IMR-90 (cell line): Measurements from ENCODE around the gene NTM. TPM values are rescaled to one million over a fixed set of nuclear protein-coding genes. Genes with fewer than 3 reads are reported as not detected.

Source experiments
- ATAC-seq: fragments of 200-7000 bp; cut with Tn5 transposase; 2 replicates; pipeline ENCODE4 v1.9.1; 2020; ENCODE audit warnings: low read depth, mild to moderate bottlenecking, moderate library complexity
- BruUV-seq: library from RNA; stranded (reverse); fragments of 400-500 nt; replicated peaks from 2 replicates; lab custom pipeline; 2021; lab: Mats Ljungman, UMichigan
- CTCF ChIA-PET: fragments of 300-600 bp; formaldehyde crosslinking; extraction: SDS; loops from one replicate; lab custom pipeline; 2021; ENCODE audit warnings: antibody characterized with exemption; lab: Yijun Ruan, JAX
- POLR2A ChIA-PET: fragments of 300-600 bp; sonication (Branson Sonifier 250); formaldehyde crosslinking; loops from one replicate; lab custom pipeline; 2022; ENCODE audit warnings: antibody characterized with exemption; ENCODE audit not compliant: unreplicated experiment; lab: Charles Lee
- DNase-seq: peaks from one replicate; pipeline ENCODE4 v3.0.0; 2013
- H2AFZ ChIP-seq: replicated peaks from 2 replicates; pipeline ENCODE3; 2013; ENCODE audit warnings: low read length, mild to moderate bottlenecking; ENCODE audit not compliant: poor library complexity
- H2AK5ac ChIP-seq: 2 replicates; pipeline ENCODE4 v1.6.1; 2013; ENCODE audit warnings: low read depth, low read length, inconsistent platforms
- H2AK9ac ChIP-seq: replicated peaks from 2 replicates; pipeline ENCODE3; 2013; ENCODE audit warnings: mild to moderate bottlenecking, low read depth, low read length, moderate library complexity; ENCODE audit not compliant: poor library complexity
- H2BK120ac ChIP-seq: 2 replicates; pipeline ENCODE4 v1.6.1; 2013; ENCODE audit warnings: low read depth, low read length, inconsistent platforms
- H2BK15ac ChIP-seq: 3 replicates; pipeline ENCODE4 v1.6.1; 2013; ENCODE audit warnings: low read depth, low read length, inconsistent platforms
- H2BK20ac ChIP-seq: 2 replicates; pipeline ENCODE4 v1.6.1; 2013; ENCODE audit warnings: low read depth, mild to moderate bottlenecking, inconsistent platforms, low read length, moderate library complexity
- H2BK5ac ChIP-seq: 2 replicates; pipeline ENCODE4 v1.6.1; 2013; ENCODE audit warnings: mild to moderate bottlenecking, low read depth, low read length, inconsistent platforms; ENCODE audit not compliant: poor library complexity, severe bottlenecking
- H3K14ac ChIP-seq: replicated peaks from 2 replicates; pipeline ENCODE4 v1.6.1; 2013; ENCODE audit warnings: low read depth, low read length, inconsistent platforms
- H3K18ac ChIP-seq: 2 replicates; pipeline ENCODE4 v1.6.1; 2013; ENCODE audit warnings: low read depth, low read length, control low read depth
- H3K23ac ChIP-seq: 2 replicates; pipeline ENCODE4 v1.6.1; 2013; ENCODE audit warnings: low read depth, low read length, inconsistent platforms
- H3K27ac ChIP-seq: 2 replicates; pipeline ENCODE4 v1.5.1; 2013; ENCODE audit warnings: mild to moderate bottlenecking, control low read depth, low read length; ENCODE audit not compliant: insufficient read depth
- H3K27me3 ChIP-seq: 2 replicates; pipeline ENCODE4 v1.6.1; 2013; ENCODE audit warnings: low read length; ENCODE audit not compliant: control insufficient read depth, insufficient read depth
- H3K36me3 ChIP-seq: 2 replicates; pipeline ENCODE4 v1.6.1; 2013; ENCODE audit warnings: low read length, mixed read lengths; ENCODE audit not compliant: control insufficient read depth, insufficient read depth
- H3K4ac ChIP-seq: 2 replicates; pipeline ENCODE4 v1.6.1; 2013; ENCODE audit warnings: low read depth, low read length, inconsistent platforms
- H3K4me1 ChIP-seq: 2 replicates; pipeline ENCODE4 v1.6.1; 2013; ENCODE audit warnings: low read length, mixed read lengths; ENCODE audit not compliant: control insufficient read depth, insufficient read depth
- H3K4me2 ChIP-seq: 2 replicates; pipeline ENCODE4 v1.6.1; 2013; ENCODE audit warnings: low read depth, mild to moderate bottlenecking, control low read depth, low read length, moderate library complexity
- H3K4me3 ChIP-seq: 2 replicates; pipeline ENCODE4 v1.5.1; 2013; ENCODE audit warnings: low read depth, mild to moderate bottlenecking, control low read depth, low read length, moderate library complexity; ENCODE audit not compliant: insufficient read depth
- H3K56ac ChIP-seq: 2 replicates; pipeline ENCODE4 v1.6.1; 2013; ENCODE audit warnings: low read length, inconsistent platforms; ENCODE audit not compliant: insufficient read depth; ENCODE audit errors: extremely low read depth
- H3K79me1 ChIP-seq, 2 experiments: 2 replicates each; pipeline ENCODE4 v1.6.1; 2013; ENCODE audit warnings: low read length in 2 of 2, inconsistent platforms in 1 of 2, low read depth in 1 of 2
- H3K9ac ChIP-seq: 2 replicates; pipeline ENCODE4 v1.6.1; 2013; ENCODE audit warnings: low read depth, low read length, control low read depth
- H3K9me1 ChIP-seq: 2 replicates; pipeline ENCODE4 v1.6.1; 2013; ENCODE audit warnings: low read length, inconsistent platforms; ENCODE audit not compliant: insufficient read depth
- H3K9me3 ChIP-seq: 2 replicates; pipeline ENCODE4 v1.6.1; 2013; ENCODE audit warnings: low read length; ENCODE audit not compliant: control insufficient read depth, insufficient read depth
- H4K20me1 ChIP-seq: 2 replicates; pipeline ENCODE4 v1.6.1; 2013; ENCODE audit warnings: low read length, inconsistent platforms; ENCODE audit not compliant: insufficient read depth
- H4K5ac ChIP-seq: 2 replicates; pipeline ENCODE4 v1.6.1; 2013; ENCODE audit warnings: mild to moderate bottlenecking, low read depth, low read length, control low read depth
- H4K8ac ChIP-seq, 2 experiments: 2 replicates each; pipeline ENCODE4 v1.6.1; 2013; ENCODE audit warnings: low read depth in 2 of 2, low read length in 2 of 2, control low read depth in 1 of 2, inconsistent platforms in 1 of 2
- H4K91ac ChIP-seq: 2 replicates; pipeline ENCODE4 v1.6.1; 2013; ENCODE audit warnings: low read depth, low read length, inconsistent platforms; ENCODE audit not compliant: insufficient read depth
- BHLHE40 ChIP-seq: fragments of 150-350 bp; IDR thresholded peaks from 2 replicates; pipeline ENCODE4 v1.6.1; 2016; ENCODE audit warnings: mild to moderate bottlenecking, low read depth, low read length
- CTCF ChIP-seq: conservative IDR thresholded peaks from 2 replicates; pipeline ENCODE4 v1.5.1; 2012; ENCODE audit warnings: mild to moderate bottlenecking, low read depth, low read length, improper control_type of control experiment
- ELK1 ChIP-seq: fragments of 150-350 bp; IDR thresholded peaks from 2 replicates; pipeline ENCODE4 v1.6.1; 2016; ENCODE audit warnings: low read depth, mild to moderate bottlenecking, low read length, moderate library complexity, borderline replicate concordance
- FOS ChIP-seq: fragments of 150-350 bp; IDR thresholded peaks from 2 replicates; pipeline ENCODE4 v1.6.1; 2016; ENCODE audit warnings: low read depth, low read length
- MAFK ChIP-seq: IDR thresholded peaks from 2 replicates; pipeline ENCODE4 v1.6.1; 2012; ENCODE audit warnings: low read depth, low read length, improper control_type of control experiment
- MAZ ChIP-seq: IDR thresholded peaks from 2 replicates; pipeline ENCODE4 v1.6.1; 2012; ENCODE audit warnings: low read depth, mild to moderate bottlenecking, low read length, improper control_type of control experiment, moderate library complexity, borderline replicate concordance
- MXI1 ChIP-seq: IDR thresholded peaks from 2 replicates; pipeline ENCODE4 v1.6.1; 2012; ENCODE audit warnings: low read depth, mild to moderate bottlenecking, low read length, moderate library complexity, borderline replicate concordance
- NFE2L2 ChIP-seq: fragments of 150-350 bp; IDR thresholded peaks from 2 replicates; pipeline ENCODE4 v1.6.1; 2016; ENCODE audit warnings: low read depth, mild to moderate bottlenecking, low read length
- RCOR1 ChIP-seq: IDR thresholded peaks from 2 replicates; pipeline ENCODE4 v1.6.1; 2012; ENCODE audit warnings: mild to moderate bottlenecking, low read length, improper control_type of control experiment; ENCODE audit not compliant: insufficient replicate concordance
- RFX5 ChIP-seq: IDR thresholded peaks from 2 replicates; pipeline ENCODE4 v1.8.0; 2012; ENCODE audit warnings: low read depth, mild to moderate bottlenecking, low read length, moderate library complexity
- USF2 ChIP-seq: fragments of 150-350 bp; IDR thresholded peaks from 2 replicates; pipeline ENCODE4 v1.6.1; 2017; ENCODE audit warnings: mild to moderate bottlenecking, antibody characterized with exemption, low read length, low read depth
- WGBS, 2 experiments: methylation state at CpG; one replicate each; pipeline versions ENCODE4 v1.1.5 to v1.1.7; 2013; ENCODE audit warnings: missing lambda C conversion rate in 2 of 2; ENCODE audit not compliant: insufficient read length in 1 of 2; ENCODE audit errors: extremely low coverage in 2 of 2; 5-methylcytosine and 5-hydroxymethylcytosine counted together
- dilution Hi-C: fragments of 300-500 bp; cut with HindIII; formaldehyde crosslinking; loops from one replicate; pipeline ENCODE4 v1.14.3; 2018; ENCODE audit warnings: low sequenced_read_pairs; ENCODE audit not compliant: unreplicated experiment
- in situ Hi-C: fragments of 300-500 bp; cut with MboI; formaldehyde crosslinking; loops from 3 replicates; pipeline ENCODE4 v1.14.3; 2019; ENCODE audit warnings: low sequenced_read_pairs, inconsistent platforms, mixed read lengths
- intact Hi-C: fragments of 100-400 bp; cut with micrococcal nuclease; formaldehyde crosslinking; loops from 2 replicates; pipeline ENCODE4 v1.10.0; 2022
- polyA plus RNA-seq, 3 experiments: library from polyadenylated mRNA; depleted of rRNA; stranded (reverse); fragments of >200 nt; gene quantifications; 2 replicates each; pipeline ENCODE4 v1.2.3, GENCODE V29; 2012; ENCODE audit warnings: low replicate concordance in 1 of 3
- total RNA-seq: library from RNA; depleted of rRNA; stranded (reverse); fragments of >200 nt; gene quantifications from 2 replicates; pipeline ENCODE4 v1.2.3, GENCODE V29; 2012

The NTM gene
- total and polyA plus RNA-seq, 2 of the 4 experiments (the other 2 are of a cell fraction) = 19.5 to 25.5 TPM

DNA sequence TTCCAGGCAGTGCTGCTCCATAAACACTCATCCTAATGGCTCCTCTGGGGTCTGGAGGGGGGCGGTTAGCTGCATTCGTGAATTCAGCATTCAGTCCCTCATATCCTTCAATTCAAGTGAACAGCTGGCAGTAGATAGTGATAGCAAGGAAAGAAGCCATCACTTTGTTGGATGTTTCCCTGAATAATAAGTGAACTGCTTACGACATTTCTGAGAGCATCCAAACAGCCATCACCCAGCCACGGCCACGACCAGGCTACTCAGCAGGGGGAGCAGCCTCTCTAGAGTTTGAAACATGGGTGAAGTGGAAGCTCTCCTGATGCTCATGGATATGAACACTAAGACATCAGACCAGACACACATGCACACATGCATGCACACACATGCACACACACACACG, 163.6 kb downstream of the NTM start:
- DNase-seq = no peak
- Histone ChIP-seq H3K14ac (no peak overlapping the region), H3K9me1 (no peaks in the 10 kb centered on the region), H2BK120ac (no peak overlapping the region), H3K9ac (no peak overlapping the region), H3K56ac (no peak overlapping the region), H3K4me2 (no peak overlapping the region), H3K27me3 (peaks cover 2% of the 10 kb centered on the region), H4K20me1 (no peaks in the 10 kb centered on the region), H3K18ac (no peak overlapping the region), H3K4me3 (no peak overlapping the region), H2BK15ac (no peak overlapping the region), H3K4me1 (no peaks in the 10 kb centered on the region), H2AK5ac (no peak overlapping the region), H4K91ac (no peak overlapping the region), H3K27ac (no peak overlapping the region), H3K79me1 (no peaks in the 10 kb centered on the region), H2AK9ac (no peak overlapping the region), H3K4ac (no peak overlapping the region), H2BK20ac (no peak overlapping the region), H4K5ac (no peak overlapping the region), H4K8ac (no peak overlapping the region), H3K9me3 (no peaks in the 10 kb centered on the region), H2BK5ac (no peak overlapping the region), H2AFZ (no peak overlapping the region), H3K23ac (no peak overlapping the region), H3K36me3 (no peaks in the 10 kb centered on the region)
- dilution Hi-C loops (no loop called here), in situ Hi-C loops (no loop called here), intact Hi-C loops (loop anchor here (10.0 kb wide), 1 partner anchor 1731 kb away; no protein-coding TSS in a partner anchor)
- ChIA-PET POLR2A (no interaction called here), CTCF (no interaction called here)
- BruUV-seq = no TSS peak
- no CpG with 5 or more reads among the region's 6 CpGs for WGBS, 2 experiments
- no peak for TF ChIP-seq USF2
- TF ChIP-seq MXI1 = no peak
- TF ChIP-seq CTCF = no peak
- TF ChIP-seq MAZ = no peak
- TF ChIP-seq NFE2L2 = no peak
- TF ChIP-seq FOS = no peak
- no peak for TF ChIP-seq RCOR1
- no peak for TF ChIP-seq MAFK
- no peak for TF ChIP-seq RFX5
- no peak for TF ChIP-seq BHLHE40
- TF ChIP-seq ELK1 = no peak
- no peak for ATAC-seq
